ENCODE data around the gene CLASP1.

CLASP1 gene

DNA sequence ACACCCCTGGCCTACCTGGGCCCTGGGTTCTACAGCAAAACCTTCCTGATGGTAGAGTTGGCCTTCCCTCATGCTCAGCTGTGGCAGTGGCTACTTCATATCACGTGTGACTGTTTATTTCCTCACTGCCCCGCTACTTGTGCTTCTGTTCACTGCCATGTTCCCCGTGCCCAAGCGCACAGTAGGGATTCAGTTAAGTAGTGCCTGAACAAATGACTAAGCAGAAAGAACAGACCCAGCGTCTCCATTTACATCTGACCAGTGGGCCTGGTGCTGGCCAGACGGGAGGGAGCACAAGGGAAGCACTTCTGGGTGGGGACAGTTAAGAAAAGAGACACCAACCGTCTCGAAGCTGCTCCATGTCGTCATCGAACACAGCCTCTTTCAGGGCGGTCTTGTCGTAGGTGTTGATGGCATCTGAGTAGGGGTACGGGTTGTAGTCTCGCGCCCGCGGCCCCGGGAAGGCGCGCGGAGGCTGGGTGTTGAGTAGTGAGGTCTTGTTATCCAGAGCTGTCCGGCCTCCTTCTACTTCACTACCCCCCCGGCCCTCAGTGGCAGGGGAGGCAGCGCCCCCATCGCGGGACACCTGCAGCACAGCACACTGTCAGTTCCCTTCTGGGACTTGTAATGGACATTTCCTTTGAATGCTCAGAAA lies 281.9 kb downstream of the CLASP1 start:
- no peak for DNase-seq

DNA sequence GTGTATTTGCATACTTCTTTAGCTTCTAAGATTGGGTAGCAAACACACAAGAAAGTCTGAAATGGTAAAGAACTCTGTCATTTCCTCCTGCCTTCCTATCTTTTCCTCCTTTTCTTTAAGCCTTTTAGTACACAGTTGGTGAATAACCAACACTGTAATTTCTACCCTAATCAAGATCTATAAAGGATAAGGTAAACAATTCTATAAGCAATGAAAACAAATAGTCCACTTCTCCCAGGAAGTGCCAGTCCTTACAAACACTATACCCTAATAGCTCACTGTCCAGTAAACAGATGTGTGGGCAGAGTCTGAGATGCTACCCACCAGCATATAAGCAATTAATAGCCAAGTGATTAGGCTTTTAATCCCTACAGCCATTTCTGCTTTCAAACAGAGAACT lies 283.2 kb downstream of the CLASP1 start:
- no peak for DNase-seq

DNA sequence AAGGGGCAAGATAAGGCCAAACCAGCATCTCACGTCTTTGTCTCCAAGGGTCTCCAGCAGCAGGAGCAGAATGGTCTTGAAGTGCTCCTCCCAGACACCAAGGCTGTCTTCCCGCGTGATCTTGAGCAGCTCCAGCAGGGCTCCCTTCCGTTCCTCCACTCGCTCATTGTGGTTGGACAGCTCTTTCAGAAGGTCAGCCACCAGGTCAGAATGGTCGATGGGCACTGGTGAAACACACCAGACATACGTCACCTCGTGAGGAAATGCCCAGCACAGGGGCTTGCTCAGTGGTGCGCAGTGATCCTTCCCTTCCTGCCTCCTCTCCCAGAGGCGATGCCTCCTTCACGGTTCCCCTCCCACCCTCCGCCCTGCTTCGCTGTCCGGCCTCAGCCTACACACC lies 284.2 kb downstream of the CLASP1 start:
- no peak for DNase-seq

DNA sequence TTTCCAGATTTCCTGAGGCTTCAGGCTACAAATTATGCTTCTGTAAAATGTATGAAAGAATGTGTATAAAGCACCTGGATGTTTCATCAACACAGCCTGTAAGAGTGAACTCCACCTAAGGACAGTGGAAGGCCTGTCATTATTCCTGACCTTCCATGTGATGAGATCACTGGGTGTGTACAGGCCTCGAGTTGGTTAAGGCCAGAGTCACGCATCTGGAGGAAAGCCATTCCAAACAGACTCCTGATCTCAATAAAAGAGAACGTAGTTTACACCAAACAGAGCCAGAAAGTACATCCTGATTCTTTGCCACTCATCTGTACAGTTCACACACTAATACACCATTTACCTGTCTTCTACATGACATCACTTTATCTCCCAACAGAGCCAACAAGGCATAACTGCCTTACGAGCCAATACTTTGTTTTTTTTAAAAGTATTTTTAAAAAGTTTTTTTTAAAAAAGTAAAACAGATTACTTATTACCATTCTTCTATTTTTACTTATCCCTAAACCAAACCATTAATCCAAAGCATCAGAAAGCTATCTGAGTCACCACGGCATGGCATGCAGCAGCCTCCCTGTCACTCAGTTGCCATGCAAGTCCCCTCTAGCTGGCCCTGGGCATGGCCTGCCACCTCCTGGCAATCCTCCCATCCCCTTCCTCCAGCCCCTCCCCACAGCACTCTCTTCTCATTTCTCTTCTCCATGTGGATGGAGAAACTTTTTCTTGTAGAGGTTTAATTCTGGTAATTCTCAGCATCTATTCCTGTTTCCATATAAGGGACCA lies 285.4 kb downstream of the CLASP1 start:
- DNase-seq = no peak

DNA sequence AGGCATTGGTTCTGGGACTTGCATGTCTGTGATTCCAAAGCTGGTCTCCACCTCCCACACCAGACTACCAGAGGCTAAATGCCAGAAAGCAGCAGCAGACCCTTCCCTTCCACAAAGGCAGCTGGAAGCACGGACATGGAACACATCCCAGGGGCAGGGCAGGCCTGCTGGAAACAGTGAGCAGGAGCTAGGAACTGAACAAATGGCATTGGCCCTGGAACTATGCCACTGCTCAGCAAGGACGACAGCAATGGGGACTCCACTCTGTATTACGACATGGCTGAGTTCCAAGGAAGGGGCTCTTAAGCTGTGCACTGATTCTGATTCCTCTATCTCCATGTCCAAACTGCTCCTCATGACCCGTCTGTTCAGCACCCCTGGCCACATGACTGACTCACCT lies 286.5 kb downstream of the CLASP1 start:
- DNase-seq = no peak

DNA sequence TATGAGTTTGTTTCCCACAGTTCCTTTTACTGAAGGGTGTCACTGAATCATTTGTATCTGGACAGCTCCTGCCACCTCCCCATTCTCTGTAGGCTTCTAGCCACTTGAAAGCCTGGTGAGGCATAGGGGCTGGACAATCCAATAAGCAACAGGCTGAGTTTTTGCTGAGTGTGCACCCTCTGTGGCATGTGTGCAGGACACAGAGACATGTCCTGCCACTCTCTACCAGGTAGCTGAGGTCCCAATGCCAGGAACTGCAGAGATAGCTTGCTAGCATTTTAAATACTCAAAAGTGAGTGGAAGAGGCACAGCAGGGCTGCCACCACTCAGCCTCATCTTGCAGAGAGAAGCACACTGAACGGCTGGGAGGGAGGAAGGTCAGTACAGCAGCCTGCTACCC lies 287.0 kb downstream of the CLASP1 start:
- DNase-seq = no peak

DNA sequence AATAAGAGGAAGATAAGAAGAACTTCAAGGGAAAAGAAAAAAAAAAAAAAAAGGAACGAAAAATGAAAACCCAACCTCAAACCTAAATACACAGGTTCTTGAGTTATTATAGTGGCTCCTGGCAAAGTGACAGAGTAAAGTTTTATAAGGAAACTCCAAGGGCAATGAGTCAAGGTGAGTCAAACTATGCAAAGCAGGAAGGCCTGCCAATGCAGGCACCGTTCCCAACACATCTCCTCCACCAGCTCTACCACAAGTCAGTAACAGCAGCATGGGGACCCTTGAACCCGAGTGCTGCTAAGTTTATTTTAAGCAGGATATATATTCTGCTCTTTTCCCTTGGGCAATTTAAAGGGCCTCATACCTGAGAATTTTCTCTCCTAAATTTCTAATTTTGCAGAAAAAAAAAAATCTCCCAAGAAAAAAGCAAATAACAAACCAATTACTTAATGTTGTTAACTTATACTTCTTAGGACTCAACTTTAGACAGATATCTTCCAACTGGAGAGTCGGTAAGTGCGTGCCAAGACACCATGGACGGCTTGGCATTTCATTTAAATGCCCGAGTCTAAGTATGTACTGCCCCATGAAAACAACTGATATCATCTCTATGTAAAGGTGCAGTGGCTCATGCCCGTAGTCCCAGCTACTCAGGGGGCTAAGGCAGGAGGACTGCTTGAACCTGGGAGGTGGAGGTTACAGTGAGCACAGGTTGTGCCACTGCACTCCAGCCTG lies 288.5 kb downstream of the CLASP1 start:
- no peak for DNase-seq

DNA sequence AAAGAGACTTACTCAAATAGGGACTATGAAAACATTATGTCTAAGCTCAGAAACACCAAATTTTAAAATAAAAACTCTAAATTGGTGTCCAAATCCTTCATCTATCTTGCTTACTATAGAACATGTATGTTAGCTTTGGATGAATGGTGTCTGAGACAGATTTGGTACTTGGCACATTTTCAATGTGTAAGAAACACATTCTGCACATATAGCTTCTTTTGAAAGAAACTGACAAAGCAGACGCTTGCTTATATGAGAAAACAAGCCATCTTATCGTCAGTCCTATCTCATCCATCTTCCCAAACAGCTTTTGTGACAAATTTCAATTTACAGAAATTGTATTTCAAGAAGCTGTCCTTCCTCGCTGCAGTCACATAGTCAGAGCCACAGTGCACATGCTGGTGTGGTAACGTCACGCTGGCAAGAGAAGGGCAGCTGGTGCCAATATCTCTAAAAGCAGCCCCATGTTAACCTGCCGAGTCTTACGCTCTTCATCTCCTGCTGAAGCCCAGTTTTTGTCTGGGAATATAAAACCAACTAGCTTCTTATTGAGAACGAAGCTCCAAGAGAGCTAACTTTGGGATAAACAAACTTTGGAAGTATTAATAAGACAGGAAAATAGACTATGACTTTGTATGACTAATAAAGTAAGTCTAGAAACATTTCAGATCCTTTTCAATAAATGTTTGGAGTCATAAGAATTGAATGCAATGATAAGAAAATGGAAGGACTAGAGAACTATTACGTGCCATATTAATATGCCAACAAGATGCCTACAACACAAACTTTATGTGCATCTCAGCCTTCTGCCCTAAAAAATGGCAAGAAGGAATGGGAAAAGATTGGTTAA lies 289.3 kb downstream of the CLASP1 start:
- no peak for DNase-seq

DNA sequence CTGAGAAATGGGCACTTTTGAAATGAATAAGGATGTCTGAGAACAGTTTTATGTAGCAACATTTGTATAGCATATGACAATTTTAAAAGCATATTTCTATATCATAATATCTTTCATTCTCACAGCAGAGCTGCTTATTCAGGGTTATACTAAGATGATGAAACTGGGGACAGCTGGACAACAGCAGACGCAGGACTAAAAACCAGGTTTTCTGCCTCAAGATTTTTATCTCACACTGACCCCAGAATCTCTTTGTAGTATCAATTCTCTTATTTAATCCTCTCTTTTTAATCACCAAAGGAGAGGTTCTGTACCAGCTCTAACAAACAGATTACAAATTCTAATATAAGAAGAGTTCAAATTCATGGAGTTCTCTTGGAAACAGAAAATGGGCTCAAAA lies 290.1 kb downstream of the CLASP1 start:
- DNase-seq = no peak

DNA sequence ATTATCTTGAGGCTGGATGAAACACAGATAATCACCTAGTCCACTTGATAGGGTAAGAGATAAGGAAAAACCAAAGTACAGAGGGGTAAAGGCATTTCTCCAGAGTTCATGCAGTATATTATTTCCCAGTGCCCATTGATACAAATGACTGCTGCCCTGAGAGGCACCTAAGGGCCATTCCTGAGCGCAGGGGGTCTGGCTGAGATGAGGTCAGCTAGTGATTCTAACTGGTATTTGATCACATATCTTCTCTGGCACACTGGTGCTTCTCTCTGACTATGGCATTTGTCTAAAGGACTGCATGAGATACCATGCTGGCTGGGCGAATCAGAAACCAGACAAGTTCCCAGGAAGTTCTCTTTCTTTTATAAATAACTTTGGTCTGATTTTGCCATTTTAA lies 291.0 kb downstream of the CLASP1 start:
- DNase-seq = no peak

DNA sequence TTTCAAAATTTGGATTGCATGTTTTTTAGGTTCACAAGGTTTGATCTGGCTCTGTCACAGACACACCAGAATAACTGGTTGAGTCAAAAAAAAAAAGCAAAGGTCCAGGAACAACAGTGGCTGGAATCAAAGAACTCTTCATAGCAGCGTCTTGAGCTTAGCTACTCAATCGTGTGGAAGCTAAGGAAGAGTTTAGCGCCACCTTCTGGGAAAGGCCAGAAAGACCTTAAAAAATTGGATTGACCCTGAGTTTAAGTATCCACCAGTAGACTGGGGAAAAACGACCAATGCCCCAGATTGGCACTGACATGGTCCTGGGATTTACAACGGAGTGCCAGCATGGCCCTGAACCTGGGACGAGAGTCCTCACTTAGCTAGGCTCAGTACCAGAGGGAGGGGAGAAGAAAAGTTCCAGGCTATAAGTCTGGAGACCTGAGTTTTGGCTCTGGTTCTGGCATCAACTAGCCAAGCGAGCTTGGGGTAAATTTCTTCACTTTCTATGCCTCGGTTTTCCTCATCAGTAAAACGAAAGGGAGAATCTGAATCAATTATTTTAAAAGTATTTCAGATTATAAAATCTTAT lies 293.1 kb downstream of the CLASP1 start:
- no peak for DNase-seq

DNA sequence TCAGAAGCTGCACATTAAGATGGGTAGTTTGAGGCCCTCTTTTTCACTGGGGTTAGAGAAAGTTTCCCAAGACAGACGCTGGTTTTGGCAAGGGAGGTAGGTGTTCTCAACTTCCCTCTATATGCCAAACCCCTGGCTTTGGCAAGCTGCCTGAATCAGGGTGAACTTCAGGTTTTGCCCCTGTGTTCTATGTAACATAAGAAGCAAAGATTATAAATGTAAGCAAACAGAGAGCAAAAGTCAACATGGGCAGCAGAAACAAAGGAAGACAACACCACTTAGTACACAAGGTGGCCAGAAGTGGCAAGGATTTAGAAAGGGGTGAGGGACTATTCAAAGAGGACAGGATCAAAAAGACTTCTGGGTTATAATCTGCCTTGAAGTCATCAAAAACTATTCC lies 293.8 kb downstream of the CLASP1 start:
- DNase-seq = no peak

DNA sequence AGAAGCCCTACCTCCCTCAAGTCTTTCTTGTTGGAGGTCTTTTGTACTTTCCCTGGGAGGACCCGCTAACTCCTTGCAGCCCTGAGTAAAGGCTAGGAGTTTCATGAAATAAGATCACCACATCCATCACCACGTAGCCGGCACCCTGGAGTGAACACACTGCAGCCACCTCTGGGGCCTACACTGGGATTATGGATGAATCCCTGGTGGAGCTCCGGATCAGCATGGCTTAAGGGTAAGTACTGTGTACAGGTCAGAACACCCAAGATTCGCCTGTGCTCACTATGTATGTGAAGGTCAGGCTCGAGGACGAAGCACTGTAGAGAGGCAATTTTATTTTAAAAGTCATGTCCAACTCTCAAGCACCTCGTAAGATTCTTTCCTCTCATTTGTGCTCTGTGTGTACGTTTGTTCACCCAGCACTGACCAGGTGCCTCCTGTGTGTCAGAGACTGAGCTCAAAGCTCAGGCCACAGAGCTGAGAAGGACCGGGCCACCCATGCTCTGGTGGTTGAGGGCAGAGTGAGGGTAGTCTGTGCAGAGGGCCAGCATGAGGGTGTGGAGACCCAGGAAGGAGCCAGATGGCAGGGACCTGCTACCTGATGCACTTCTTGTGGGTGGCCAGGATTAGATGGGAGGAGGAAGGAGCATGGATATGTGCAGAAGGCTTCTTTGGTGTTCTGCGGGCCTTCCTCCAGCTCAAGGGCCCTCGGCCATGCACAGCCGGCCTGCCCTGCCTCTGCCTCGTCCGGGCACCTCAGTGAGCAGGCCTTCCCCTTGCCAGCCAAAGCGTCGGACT lies 297.5 kb downstream of the CLASP1 start:
- DNase-seq = no peak

DNA sequence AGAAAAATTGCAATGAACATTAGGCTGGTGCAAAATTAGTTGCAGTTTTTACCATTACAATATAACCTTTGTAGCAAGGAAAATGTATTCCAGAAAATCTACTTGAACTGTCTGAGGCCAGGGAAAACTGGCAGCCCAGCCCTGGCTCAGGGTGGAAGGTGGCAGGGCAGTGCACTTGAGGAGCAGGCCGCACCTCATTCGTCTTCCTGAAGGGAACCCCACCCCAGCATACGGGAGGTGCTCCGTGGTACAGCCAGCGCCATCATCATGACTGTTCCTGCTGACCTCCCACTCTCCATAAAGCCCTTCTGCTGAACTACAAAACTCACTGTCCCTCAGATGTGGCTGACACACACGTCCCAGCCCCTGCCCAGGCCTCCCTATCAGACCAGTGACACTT lies 298.4 kb downstream of the CLASP1 start:
- DNase-seq = no peak

DNA sequence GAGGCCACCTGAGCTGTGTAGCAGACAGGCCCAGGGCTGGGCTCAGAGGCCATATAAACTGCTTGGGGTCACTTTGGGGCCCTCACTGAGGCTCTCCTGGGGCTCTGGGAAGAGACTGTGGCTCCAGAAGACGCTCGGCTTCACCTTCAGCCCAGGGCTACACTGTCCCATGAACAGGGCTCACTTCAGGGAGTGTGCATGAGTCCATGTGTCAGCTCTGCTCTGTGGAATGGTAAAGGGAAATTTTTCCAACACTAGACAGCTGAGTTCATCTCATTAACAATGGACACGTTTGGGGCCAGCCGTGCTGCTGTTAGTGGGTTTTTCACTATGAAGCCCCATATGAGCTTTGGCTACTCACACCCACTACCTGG lies 298.9 kb downstream of the CLASP1 start:
- no peak for DNase-seq

DNA sequence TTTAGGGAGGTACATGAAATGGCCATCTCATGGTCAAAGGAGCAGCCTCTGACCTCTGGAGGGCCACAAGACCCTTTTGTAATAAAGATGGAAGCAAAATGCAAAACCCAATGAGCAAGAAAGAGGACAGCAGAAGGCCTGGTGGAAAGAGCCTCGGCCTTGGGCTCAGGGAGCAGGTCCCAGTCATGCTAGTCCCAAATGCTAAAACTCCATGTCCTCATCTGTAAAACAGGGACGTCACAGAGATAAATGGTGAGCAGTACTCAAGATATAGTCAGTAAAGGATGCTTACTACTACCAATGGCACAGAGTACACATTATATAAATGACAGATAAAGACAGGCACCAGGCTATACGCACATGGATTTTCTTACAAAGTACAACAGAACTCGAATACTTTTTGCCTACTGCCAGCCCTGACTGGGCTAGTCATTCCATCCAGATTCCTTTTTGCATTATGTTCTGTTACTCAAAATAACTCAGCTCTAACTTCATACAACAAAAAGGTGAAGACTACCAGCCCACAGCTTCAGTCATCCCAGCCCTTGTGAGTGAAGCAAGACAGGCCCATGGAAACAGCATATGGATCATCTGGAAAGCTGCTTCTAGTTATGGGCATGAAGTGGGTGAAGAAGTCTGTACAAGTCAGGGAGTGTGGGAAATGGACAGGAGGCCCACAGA lies 299.4 kb downstream of the CLASP1 start:
- no peak for DNase-seq

DNA sequence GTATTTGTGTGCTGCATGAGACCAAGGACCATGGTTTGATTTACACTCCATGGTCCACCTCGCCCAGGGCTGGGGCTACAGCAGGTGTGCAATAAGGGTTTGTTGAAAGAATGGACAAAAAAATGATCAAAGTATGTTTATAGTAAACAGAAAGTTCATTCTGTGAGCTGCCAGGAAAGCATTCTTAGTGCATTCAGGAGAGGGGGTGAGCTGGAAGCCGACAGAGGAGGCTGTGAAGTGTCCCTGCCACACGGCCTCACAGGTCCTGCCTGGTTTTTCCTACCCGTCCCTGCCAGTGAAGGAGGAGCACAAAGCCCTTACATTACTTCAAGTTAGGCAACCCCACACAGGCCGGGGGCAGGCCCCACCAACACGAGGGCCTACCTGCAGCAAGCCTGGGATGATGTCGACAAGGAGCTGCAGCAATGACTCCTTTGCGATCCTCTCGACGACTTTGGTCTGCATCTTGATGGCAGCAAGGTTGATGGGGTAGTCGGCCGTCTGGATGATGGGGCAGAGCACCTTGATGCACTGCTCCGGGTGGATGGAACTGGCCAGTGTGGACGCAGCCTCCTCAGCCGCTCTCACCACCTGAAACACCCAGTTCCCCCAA lies 301.0 kb downstream of the CLASP1 start:
- no peak for DNase-seq

DNA sequence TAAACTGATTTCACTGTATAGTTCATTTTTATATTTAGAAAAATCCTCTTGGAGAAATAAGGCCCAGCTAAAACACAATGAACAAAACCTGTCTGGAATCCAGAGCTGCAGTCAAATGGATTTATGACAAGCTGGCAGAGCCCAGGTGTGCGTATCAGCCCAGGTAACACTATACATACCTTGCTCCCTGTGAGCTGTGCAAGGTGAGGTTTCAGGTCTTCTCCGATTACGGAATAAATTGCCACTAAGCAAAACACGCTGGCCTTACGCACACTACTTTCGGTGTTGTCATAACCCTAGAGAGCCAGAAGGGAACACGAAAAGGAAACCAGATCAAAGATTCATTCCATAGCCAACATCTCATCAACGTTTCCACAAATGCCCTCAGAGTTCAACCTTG lies 302.4 kb downstream of the CLASP1 start:
- no peak for DNase-seq

DNA sequence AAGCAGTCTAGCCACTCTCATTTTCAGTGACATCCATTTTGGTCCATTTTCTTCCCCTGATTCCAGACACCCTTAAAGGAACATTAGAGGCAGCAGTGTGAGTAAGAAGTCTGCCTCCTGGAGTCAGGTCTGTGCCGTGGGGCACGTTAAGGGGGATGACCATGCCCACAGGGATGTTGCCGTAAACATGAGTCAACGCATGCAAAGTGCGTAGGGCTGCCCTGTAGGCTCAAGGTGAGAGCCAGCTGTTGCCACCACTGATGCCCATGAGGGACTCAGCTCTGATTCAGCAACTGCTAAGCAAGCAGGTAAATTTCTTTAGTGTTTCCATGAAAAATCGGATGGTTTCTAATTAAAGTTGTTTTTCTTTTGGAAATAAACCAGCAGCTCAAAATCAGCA lies 302.9 kb downstream of the CLASP1 start:
- no peak for DNase-seq

DNA sequence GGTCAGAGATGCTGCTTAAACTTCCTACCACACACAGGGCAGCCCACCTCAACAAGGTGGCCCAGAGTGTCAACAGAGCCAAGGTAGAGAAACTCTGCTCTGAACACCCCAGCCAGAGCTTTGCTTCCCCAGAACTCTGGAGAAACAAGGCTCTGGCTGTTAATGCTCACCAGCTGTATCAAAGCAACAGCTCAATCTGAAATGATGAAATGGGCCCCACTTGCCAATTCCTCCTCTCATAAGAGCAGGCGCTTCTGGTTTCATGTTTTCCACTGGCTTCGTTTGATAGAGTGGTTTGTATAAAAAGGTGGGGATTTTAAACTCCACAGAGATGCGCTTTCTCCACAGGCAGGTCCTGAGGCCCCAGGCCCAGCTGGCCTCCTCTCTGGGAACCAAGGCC lies 303.4 kb downstream of the CLASP1 start:
- DNase-seq = no peak

DNA sequence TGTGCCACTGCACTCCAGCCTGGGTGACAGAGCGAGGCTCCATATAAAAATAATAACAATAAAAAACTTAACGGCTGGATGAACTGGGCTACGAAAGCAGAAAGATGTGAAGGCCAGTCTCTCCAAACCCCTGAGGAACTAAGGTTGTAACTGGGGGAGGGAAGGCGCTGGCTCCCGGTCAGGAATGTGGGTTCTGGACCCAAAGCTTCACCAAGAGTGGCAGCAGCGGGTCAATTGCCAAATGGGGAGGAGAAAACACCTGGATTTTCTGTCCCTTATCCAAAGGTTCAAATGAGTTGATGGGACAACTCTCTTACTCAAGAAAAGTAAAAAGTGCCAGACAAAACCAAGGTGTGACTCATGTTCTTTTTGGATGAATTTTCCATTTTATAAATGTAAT lies 304.2 kb downstream of the CLASP1 start:
- DNase-seq = no peak
